ENCODE measurements around the gene RIBC2. TPM values are rescaled to one million over a fixed set of nuclear protein-coding genes. Genes with fewer than 3 reads are reported as not detected.

RIBC2 gene, protein sequence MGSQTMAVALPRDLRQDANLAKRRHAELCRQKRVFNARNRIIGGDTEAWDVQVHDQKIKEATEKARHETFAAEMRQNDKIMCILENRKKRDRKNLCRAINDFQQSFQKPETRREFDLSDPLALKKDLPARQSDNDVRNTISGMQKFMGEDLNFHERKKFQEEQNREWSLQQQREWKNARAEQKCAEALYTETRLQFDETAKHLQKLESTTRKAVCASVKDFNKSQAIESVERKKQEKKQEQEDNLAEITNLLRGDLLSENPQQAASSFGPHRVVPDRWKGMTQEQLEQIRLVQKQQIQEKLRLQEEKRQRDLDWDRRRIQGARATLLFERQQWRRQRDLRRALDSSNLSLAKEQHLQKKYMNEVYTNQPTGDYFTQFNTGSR
- total RNA-seq = 0.20 and 0.46 TPM in 2 replicates

DNA sequence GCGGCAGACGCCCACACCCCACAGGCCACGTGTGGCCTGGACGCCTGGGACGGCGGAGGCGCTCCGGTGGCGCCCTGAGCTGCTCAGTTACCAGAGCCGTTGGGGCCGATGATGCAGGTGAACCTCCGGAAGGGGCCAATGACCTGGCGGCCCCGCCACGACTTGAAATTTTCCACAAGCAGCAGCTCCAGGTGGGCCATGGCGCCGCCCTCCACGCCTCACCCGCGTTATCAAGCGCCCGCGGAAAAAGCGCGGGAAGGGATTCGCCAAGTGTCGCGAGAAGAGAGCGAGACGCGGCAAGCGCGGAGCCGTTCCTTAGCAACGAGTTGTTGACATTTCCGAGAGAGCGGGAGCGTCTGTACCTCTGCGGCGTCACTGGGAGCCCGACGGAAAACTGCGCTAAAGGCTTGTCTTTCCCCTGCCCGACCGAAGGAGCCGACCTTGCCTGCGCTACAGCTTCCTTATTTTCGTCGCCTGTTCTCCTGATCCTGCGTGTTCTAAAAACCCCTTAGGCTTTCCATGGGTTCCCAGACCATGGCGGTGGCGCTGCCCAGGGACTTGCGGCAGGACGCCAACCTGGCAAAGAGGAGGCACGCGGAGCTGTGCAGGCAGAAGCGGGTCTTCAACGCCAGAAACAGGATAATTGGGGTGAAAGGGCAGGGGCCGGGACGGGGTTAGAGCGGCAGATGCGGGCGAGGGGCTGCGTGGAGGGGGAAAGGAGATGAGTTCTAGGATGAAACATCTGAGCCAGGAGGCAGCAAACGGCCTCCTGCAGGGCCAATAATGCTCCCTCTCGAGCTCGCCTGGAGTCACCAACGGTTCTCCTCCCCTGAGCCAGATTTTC lies at the start of gene RIBC2, which contains the start of gene SMC1B:
Gene RIBC2 (plus strand): TSS at position 326 of the 844 bp plus-strand sequence. CDS start 194 bp downstream, at position 520.
Gene SMC1B (minus strand): TSS at position 232 of the 844 bp plus-strand sequence. CDS start 32 bp downstream, at position 200.

Other genes with a start within 250 kb of the RIBC2 start
- 28.4 and 32.7 TPM in 2 replicates for gene NUP50, start 249.8 kb upstream of the RIBC2 start, total RNA-seq
- 44.4 and 80.5 TPM in 2 replicates for gene KIAA0930, start 172.8 kb upstream of the RIBC2 start, total RNA-seq
- gene UPK3A, start 128.7 kb upstream of the RIBC2 start, total RNA-seq = not detected in 2 replicates
- gene FAM118A, start 103.8 kb upstream of the RIBC2 start, total RNA-seq = 21.9 and 43.7 TPM in 2 replicates
- gene SMC1B, start 94 bp upstream of the RIBC2 start, total RNA-seq = 0.07 TPM in 1 of 2 replicates, not detected in the other
- 150 and 215 TPM in 2 replicates for gene FBLN1, start 89.2 kb downstream of the RIBC2 start, total RNA-seq

Measured in smooth muscle cell of the pulmonary artery (primary cell).